ENCODE data around the gene HRG.

HRG gene, protein sequence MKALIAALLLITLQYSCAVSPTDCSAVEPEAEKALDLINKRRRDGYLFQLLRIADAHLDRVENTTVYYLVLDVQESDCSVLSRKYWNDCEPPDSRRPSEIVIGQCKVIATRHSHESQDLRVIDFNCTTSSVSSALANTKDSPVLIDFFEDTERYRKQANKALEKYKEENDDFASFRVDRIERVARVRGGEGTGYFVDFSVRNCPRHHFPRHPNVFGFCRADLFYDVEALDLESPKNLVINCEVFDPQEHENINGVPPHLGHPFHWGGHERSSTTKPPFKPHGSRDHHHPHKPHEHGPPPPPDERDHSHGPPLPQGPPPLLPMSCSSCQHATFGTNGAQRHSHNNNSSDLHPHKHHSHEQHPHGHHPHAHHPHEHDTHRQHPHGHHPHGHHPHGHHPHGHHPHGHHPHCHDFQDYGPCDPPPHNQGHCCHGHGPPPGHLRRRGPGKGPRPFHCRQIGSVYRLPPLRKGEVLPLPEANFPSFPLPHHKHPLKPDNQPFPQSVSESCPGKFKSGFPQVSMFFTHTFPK

GRCh38 chr3:186665625-186666188 is at the start of gene HRG:
HRG (plus strand) TSS chr3:186666014; CDS start chr3:186666032, 18 bp downstream.
- no peak within 1 kb of the TSS for H3K4me2 ChIP-seq (ENCODE audit: low read length)
- no peaks in the 10 kb centered on the region for H3K27me3 ChIP-seq (ENCODE audit: control insufficient read depth, low read length)
- no peaks in the 10 kb centered on the region for H3K9me2 ChIP-seq (replicated peaks; ENCODE audit: control insufficient read depth, low read length)
- no peaks in the 10 kb centered on the region for H3K9me3 ChIP-seq (ENCODE audit: control insufficient read depth, insufficient read depth, low read length)
- H3K27ac ChIP-seq (ENCODE audit: low read depth, low read length) = no peak within 1 kb of the TSS
- no peaks in the 10 kb centered on the region for H4K20me1 ChIP-seq (ENCODE audit: control insufficient read depth, insufficient read depth, low read depth, low read length)
- H3K4me3 ChIP-seq (ENCODE audit: low read length) = no peak within 1 kb of the TSS
- no peaks in the 10 kb centered on the region for H3F3A ChIP-seq (ENCODE audit: control insufficient read depth, insufficient read depth)
- no peaks in the 10 kb centered on the region for H3K79me2 ChIP-seq (ENCODE audit: control insufficient read depth, low read length)
- H3K4me1 ChIP-seq (ENCODE audit: control insufficient read depth, low read length) = peaks cover 4% of the 10 kb centered on the region; the same call in 1 of the 2 replicates
- no peak for TF ChIP-seq CTCF (IDR thresholded peaks at IDR 0.05; ENCODE audit: low read depth, low read length, poor library complexity, severe bottlenecking)
- no peak for TF ChIP-seq EZH2phosphoT487 (IDR thresholded peaks at IDR 0.05; ENCODE audit: borderline replicate concordance, low read length)
- H3K36me3 ChIP-seq (ENCODE audit: control insufficient read depth, low read length) = no peaks in the 10 kb centered on the region

DNA sequence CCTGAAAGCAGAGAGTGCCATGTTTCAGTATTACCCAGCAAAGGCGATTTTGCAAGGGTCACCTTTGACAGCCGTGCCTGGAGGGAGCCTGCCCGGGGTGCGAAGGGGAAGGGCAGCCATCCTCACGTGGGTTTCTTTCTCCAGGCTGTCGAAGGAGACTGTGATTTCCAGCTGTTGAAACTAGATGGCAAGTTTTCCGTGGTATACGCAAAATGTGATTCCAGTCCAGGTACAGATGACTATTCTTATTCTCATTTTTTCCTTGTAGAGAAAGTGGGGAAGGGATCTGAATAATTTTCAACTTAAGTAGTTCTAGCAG is 49.6 kb upstream of the HRG start:
- TF ChIP-seq CTCF (IDR thresholded peaks at IDR 0.05; ENCODE audit: low read depth, low read length, poor library complexity, severe bottlenecking) = no peak
- TF ChIP-seq EZH2phosphoT487 (IDR thresholded peaks at IDR 0.05; ENCODE audit: borderline replicate concordance, low read length) = no peak
- H3K4me2 ChIP-seq (ENCODE audit: low read length) = no peak overlapping the region
- peaks cover 14% of the 10 kb centered on the region for H3K27me3 ChIP-seq (ENCODE audit: control insufficient read depth, low read length)
- H3K79me2 ChIP-seq (ENCODE audit: control insufficient read depth, low read length) = no peaks in the 10 kb centered on the region
- no peaks in the 10 kb centered on the region for H3K9me3 ChIP-seq (ENCODE audit: control insufficient read depth, insufficient read depth, low read length)
- peaks cover 22% of the 10 kb centered on the region for H3K4me1 ChIP-seq (ENCODE audit: control insufficient read depth, low read length)
- H3F3A ChIP-seq (ENCODE audit: control insufficient read depth, insufficient read depth) = no peaks in the 10 kb centered on the region
- H3K27ac ChIP-seq (ENCODE audit: low read depth, low read length) = no peak overlapping the region
- no peaks in the 10 kb centered on the region for H4K20me1 ChIP-seq (ENCODE audit: control insufficient read depth, insufficient read depth, low read depth, low read length)
- H3K9me2 ChIP-seq (replicated peaks; ENCODE audit: control insufficient read depth, low read length) = no peaks in the 10 kb centered on the region
- H3K36me3 ChIP-seq (ENCODE audit: control insufficient read depth, low read length) = no peaks in the 10 kb centered on the region
- H3K4me3 ChIP-seq (ENCODE audit: low read length) = no peak overlapping the region

- TF ChIP-seq CTCF (IDR thresholded peaks at IDR 0.05; ENCODE audit: low read depth, low read length, poor library complexity, severe bottlenecking) (peak; percentile 97), EZH2phosphoT487 (IDR thresholded peaks at IDR 0.05; ENCODE audit: borderline replicate concordance, low read length) (no peak)
These were observed 48.5 kb upstream of the HRG start for GRCh38 chr3:186617036-186617946.

More at GRCh38 chr3:186617036-186617946, 48.5 kb upstream of the HRG start:
- Histone ChIP-seq H3K4me2 (ENCODE audit: low read length) (peak overlapping the region; percentile 53), H3K27ac (ENCODE audit: low read depth, low read length) (no peak overlapping the region), H3K9me2 (replicated peaks; ENCODE audit: control insufficient read depth, low read length) (no peaks in the 10 kb centered on the region), H3K27me3 (ENCODE audit: control insufficient read depth, low read length) (peaks cover 14% of the 10 kb centered on the region), H4K20me1 (ENCODE audit: control insufficient read depth, insufficient read depth, low read depth, low read length) (no peaks in the 10 kb centered on the region), H3K4me3 (ENCODE audit: low read length) (peak overlapping the region; percentile 40), H3F3A (ENCODE audit: control insufficient read depth, insufficient read depth) (no peaks in the 10 kb centered on the region), H3K36me3 (ENCODE audit: control insufficient read depth, low read length) (no peaks in the 10 kb centered on the region), H3K9me3 (ENCODE audit: control insufficient read depth, insufficient read depth, low read length) (no peaks in the 10 kb centered on the region), H3K79me2 (ENCODE audit: control insufficient read depth, low read length) (no peaks in the 10 kb centered on the region), H3K4me1 (ENCODE audit: control insufficient read depth, low read length) (peaks cover 22% of the 10 kb centered on the region)

Data from DOHH2 (cell line).